OCI-LY3 (cell line): ENCODE measurements around the gene SORL1.

Experiments used
- H2AFZ ChIP-seq: fragments of 200-600, 300-600 bp; shearing (Covaris generic); 2 replicates; pipeline ENCODE4 v1.6.0; 2014; ENCODE audit warnings: antibody characterized with exemption, low read depth, low read length
- H3K27ac ChIP-seq: fragments of 200-600, 300-600 bp; sonication (generic); 2 replicates; pipeline ENCODE4 v1.5.1; 2014; ENCODE audit warnings: mild to moderate bottlenecking, low read length, moderate library complexity, mixed read lengths
- H3K27me3 ChIP-seq: fragments of 200-600, 300-600 bp; sonication (generic); 2 replicates; pipeline ENCODE4 v1.6.1; 2014; ENCODE audit warnings: low read depth, low read length, mixed read lengths
- H3K36me3 ChIP-seq: fragments of 200-600, 300-600 bp; sonication (generic); replicated peaks from 2 replicates; pipeline ENCODE3; 2014; ENCODE audit warnings: low read depth, low read length, mixed read lengths
- H3K4me1 ChIP-seq: fragments of 300-600, 200-600 bp; sonication (generic); 2 replicates; pipeline ENCODE4 v1.6.1; 2014; ENCODE audit warnings: low read length, mixed read lengths
- H3K4me2 ChIP-seq: fragments of 200-600, 300-600 bp; sonication (generic); 2 replicates; pipeline ENCODE4 v1.6.1; 2014; ENCODE audit warnings: low read length, mixed read lengths
- H3K4me3 ChIP-seq: fragments of 300-600, 200-600 bp; sonication (generic); 2 replicates; pipeline ENCODE4 v1.5.1; 2014; ENCODE audit warnings: antibody characterized with exemption, mild to moderate bottlenecking, low read length, moderate library complexity
- H3K79me2 ChIP-seq: fragments of 300-600, 200-600 bp; shearing (Covaris generic); 2 replicates; pipeline ENCODE4 v1.6.1; 2014; ENCODE audit warnings: mild to moderate bottlenecking, low read length, mixed read lengths
- H3K9ac ChIP-seq: fragments of 300-600, 200-600 bp; shearing (Covaris generic); 2 replicates; pipeline ENCODE4 v1.6.0; 2014; ENCODE audit warnings: mild to moderate bottlenecking, low read length, moderate library complexity
- H3K9me3 ChIP-seq: fragments of 200-600, 300-600 bp; shearing (Covaris generic); 2 replicates; pipeline ENCODE4 v1.6.1; 2014; ENCODE audit warnings: low read length, mixed read lengths; ENCODE audit not compliant: insufficient read depth
- H4K20me1 ChIP-seq: fragments of 200-600, 300-600 bp; sonication (generic); 2 replicates; pipeline ENCODE4 v1.6.1; 2016; ENCODE audit warnings: low read length, mixed read lengths; ENCODE audit not compliant: insufficient read depth
- CTCF ChIP-seq: fragments of 200-600, 300-600 bp; sonication (generic); IDR thresholded peaks from 2 replicates; pipeline ENCODE4 v1.5.1; 2014; ENCODE audit warnings: antibody characterized with exemption, low read length, low read depth
- EZH2phosphoT487 ChIP-seq: fragments of 200-600 bp; shearing (Covaris generic); IDR thresholded peaks from 2 replicates; pipeline ENCODE4 v1.6.1; 2018; ENCODE audit warnings: antibody characterized with exemption, mixed run types, low read depth

The SORL1 gene

GRCh38 chr11:121444526-121444925, 7.6 kb upstream of the SORL1 start:
- peak overlapping the region; percentile 75 for H3K9ac ChIP-seq
- peak overlapping the region; percentile 57 for H3K4me3 ChIP-seq
- no peaks in the 10 kb centered on the region for H3K27me3 ChIP-seq
- no peaks in the 10 kb centered on the region for H3K9me3 ChIP-seq
- H4K20me1 ChIP-seq: no peaks in the 10 kb centered on the region
- H3K36me3 ChIP-seq: peaks cover 11% of the 10 kb centered on the region
- TF ChIP-seq EZH2phosphoT487: no peak
- no peak overlapping the region for H2AFZ ChIP-seq
- H3K27ac ChIP-seq: peak overlapping the region; percentile 98
- peaks cover 65% of the 10 kb centered on the region for H3K4me1 ChIP-seq
- peaks cover 5% of the 10 kb centered on the region for H3K79me2 ChIP-seq
- H3K4me2 ChIP-seq: peak overlapping the region; percentile 73

- Histone ChIP-seq H3K79me2 (peaks cover 12% of the 10 kb centered on the region), H3K4me3 (peak overlapping the region; percentile 57), H3K36me3 (peaks cover 11% of the 10 kb centered on the region), H3K4me2 (peak overlapping the region; percentile 73), H3K27me3 (no peaks in the 10 kb centered on the region), H3K9me3 (no peaks in the 10 kb centered on the region), H3K27ac (peak overlapping the region; percentile 98), H2AFZ (peak overlapping the region; percentile 30; the same call in 1 of the 2 replicates), H3K4me1 (peaks cover 72% of the 10 kb centered on the region), H3K9ac (peak overlapping the region; percentile 75), H4K20me1 (no peaks in the 10 kb centered on the region)
- no peak for TF ChIP-seq EZH2phosphoT487
- no peak for TF ChIP-seq CTCF
These were observed 6.9 kb upstream of the SORL1 start for GRCh38 chr11:121445071-121445768.

GRCh38 chr11:121446752-121447156, 5.4 kb upstream of the SORL1 start:
- H3K79me2 ChIP-seq: peaks cover 26% of the 10 kb centered on the region
- TF ChIP-seq CTCF (peak; percentile 56), EZH2phosphoT487 (no peak)
- H4K20me1 ChIP-seq: no peaks in the 10 kb centered on the region
- peak overlapping the region; percentile 73 for H3K4me2 ChIP-seq
- peak overlapping the region; percentile 75 for H3K9ac ChIP-seq
- no peaks in the 10 kb centered on the region for H3K27me3 ChIP-seq
- peaks cover 84% of the 10 kb centered on the region for H3K4me1 ChIP-seq
- H3K9me3 ChIP-seq: no peaks in the 10 kb centered on the region
- peak overlapping the region; percentile 98 for H3K27ac ChIP-seq
- H2AFZ ChIP-seq: no peak overlapping the region
- H3K4me3 ChIP-seq: 0 out of 2 replicates have a peak overlapping the region, but pooled peaks have one; percentile 57
- peaks cover 11% of the 10 kb centered on the region for H3K36me3 ChIP-seq

GRCh38 chr11:121448011-121448410, 4.1 kb upstream of the SORL1 start:
- H3K79me2 ChIP-seq: peaks cover 38% of the 10 kb centered on the region
- no peaks in the 10 kb centered on the region for H4K20me1 ChIP-seq
- no peak overlapping the region for H2AFZ ChIP-seq
- H3K27ac ChIP-seq: peak overlapping the region; percentile 98
- peaks cover 84% of the 10 kb centered on the region for H3K4me1 ChIP-seq
- no peaks in the 10 kb centered on the region for H3K9me3 ChIP-seq
- H3K9ac ChIP-seq: peak overlapping the region; percentile 75
- peak overlapping the region; percentile 73 for H3K4me2 ChIP-seq
- H3K4me3 ChIP-seq: no peak overlapping the region
- H3K27me3 ChIP-seq: no peaks in the 10 kb centered on the region
- TF ChIP-seq EZH2phosphoT487 (no peak), CTCF (no peak)
- H3K36me3 ChIP-seq: peaks cover 9% of the 10 kb centered on the region
